Activated gamma-delta T cell treated with anti-CD3 and anti-CD28 coated beads, Interleukin-2, amount 50 U/mL, for 16 hours (primary cell): Measurements from ENCODE around the gene COPZ1.
"Not testable (repeated sequence)": the region's sequence is repeated elsewhere in the genome, so short reads cannot be mapped to it uniquely, and the experiment has no call there.

Experiments used
- DNase-seq: peaks from one replicate; pipeline ENCODE4 v3.0.0-alpha.2; 2020; ENCODE audit warnings: low read depth

Gene COPZ1

GRCh38 chr12:54324617-54325441 lies at the start of gene COPZ1:
TSS of gene COPZ1 (plus strand) at chr12:54325131. CDS start at chr12:54325164, 33 bp downstream.
- DNase-seq: peak; percentile 88

- DNase-seq: no peak
These were observed 48.6 kb upstream of the COPZ1 start for GRCh38 chr12:54276368-54276767.

- DNase-seq: no peak
These were observed 47.1 kb upstream of the COPZ1 start for GRCh38 chr12:54277823-54278276.

GRCh38 chr12:54279227-54279631 lies 45.7 kb upstream of the COPZ1 start:
- no peak for DNase-seq

- peak; percentile 99 for DNase-seq
These were observed 45.1 kb upstream of the COPZ1 start, which contains the start of gene CBX5 for GRCh38 chr12:54279632-54280467. TSS of gene CBX5 (minus strand) at chr12:54280122. CDS start at chr12:54257650, 22,472 bp downstream.

GRCh38 chr12:54280468-54281260 lies 44.3 kb upstream of the COPZ1 start, which contains the start of gene HNRNPA1:
TSS of gene HNRNPA1 (plus strand) at chr12:54280726. CDS start at chr12:54280808, 82 bp downstream.
- peak; percentile 91 for DNase-seq

GRCh38 chr12:54281261-54281638 lies 43.7 kb upstream of the COPZ1 start:
- not testable (repeated sequence) for DNase-seq

GRCh38 chr12:54281694-54282093 lies 43.2 kb upstream of the COPZ1 start:
- not testable (repeated sequence) for DNase-seq

- no peak for DNase-seq
These were observed 41.9 kb upstream of the COPZ1 start for GRCh38 chr12:54282949-54283593.

GRCh38 chr12:54284070-54284780 lies 40.7 kb upstream of the COPZ1 start:
- DNase-seq: not testable (repeated sequence)

GRCh38 chr12:54285150-54286041 lies 39.5 kb upstream of the COPZ1 start:
- DNase-seq: no peak

GRCh38 chr12:54286042-54287030 lies 38.6 kb upstream of the COPZ1 start:
- no peak for DNase-seq

GRCh38 chr12:54287261-54288157 lies 37.4 kb upstream of the COPZ1 start:
- DNase-seq: no peak

- no peak for DNase-seq
These were observed 32.6 kb upstream of the COPZ1 start for GRCh38 chr12:54292083-54292930.

- DNase-seq: no peak
These were observed 32.0 kb upstream of the COPZ1 start for GRCh38 chr12:54292931-54293241.

GRCh38 chr12:54294152-54294952 lies 30.6 kb upstream of the COPZ1 start:
- DNase-seq: peak; percentile 28
